ENCODE data around the gene TM7SF2.

Gene TM7SF2

DNA sequence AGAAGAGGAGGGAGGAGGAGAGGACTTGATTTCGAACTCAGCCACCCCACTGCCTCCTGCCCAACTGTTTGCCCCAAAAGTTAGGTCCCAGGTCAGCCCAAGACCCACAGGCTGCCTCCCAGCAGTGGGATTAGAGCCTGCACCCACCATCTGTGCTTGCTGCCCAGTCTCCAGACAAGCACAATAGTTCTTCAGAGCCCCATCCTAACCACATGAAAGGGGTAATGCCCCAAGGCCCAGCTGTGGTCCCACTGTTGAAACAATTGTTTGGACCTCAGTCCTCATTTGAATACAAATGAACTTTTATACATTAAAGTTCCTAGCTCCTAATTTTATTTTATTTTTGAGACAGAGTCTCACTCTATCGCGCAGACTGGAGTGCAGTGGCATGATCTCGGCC lies 21.0 kb upstream of the TM7SF2 start:
- Histone ChIP-seq H3K4me3 (ENCODE audit: low read length in 2 of 2) (no peak overlapping the region), H3K4me1 (ENCODE audit: control insufficient read depth, insufficient read depth, low read length) (peaks cover 2% of the 10 kb centered on the region), H3K27ac (ENCODE audit: low read length) (no peak overlapping the region), H3K27me3 (ENCODE audit: control insufficient read depth in 1 of 2, insufficient read depth in 2 of 2, low read length in 2 of 2) (no peaks in the 10 kb centered on the region), H3K9ac (ENCODE audit: low read length in 2 of 2) (no peak overlapping the region), H3K9me3 (ENCODE audit: control insufficient read depth in 2 of 2, low read length in 2 of 2) (no peaks in the 10 kb centered on the region), H3K36me3 (ENCODE audit: control insufficient read depth in 2 of 2, insufficient read depth in 2 of 2, low read length in 2 of 2) (peaks cover 23 to 31% of the 10 kb centered on the region in 2 donors)

DNA sequence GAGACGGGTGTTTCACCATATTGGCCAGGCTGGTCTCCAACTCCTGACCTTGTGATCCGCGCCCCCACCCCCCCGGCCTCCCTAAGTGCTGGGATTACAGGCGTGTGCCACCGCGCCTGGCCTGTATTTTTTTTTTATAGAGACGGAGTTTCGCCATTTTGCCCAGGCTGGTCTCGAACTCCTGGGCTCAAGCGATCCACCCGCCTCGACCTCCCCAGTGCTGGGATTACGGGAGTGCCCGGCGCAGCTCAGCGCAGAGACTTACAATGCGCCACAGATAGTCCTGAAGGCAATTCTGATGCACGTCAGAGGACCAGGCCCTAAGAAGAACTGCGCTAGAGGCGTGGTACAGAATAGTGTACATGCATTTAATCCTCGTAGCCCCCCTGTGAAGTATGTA lies 16.2 kb upstream of the TM7SF2 start:
- Histone ChIP-seq H3K9me3 (ENCODE audit: control insufficient read depth in 2 of 2, low read length in 2 of 2) (no peaks in the 10 kb centered on the region), H3K36me3 (ENCODE audit: control insufficient read depth in 2 of 2, insufficient read depth in 2 of 2, low read length in 2 of 2) (peaks cover 0 to 5% of the 10 kb centered on the region in 2 donors), H3K27ac (ENCODE audit: low read length) (peak overlapping the region; percentile 75), H3K4me3 (ENCODE audit: low read length in 2 of 2) (peak overlapping the region; percentile 75 to 85), H3K9ac (ENCODE audit: low read length in 2 of 2) (peak overlapping the region; percentile 80 to 82), H3K4me1 (ENCODE audit: control insufficient read depth, insufficient read depth, low read length) (peaks cover 10% of the 10 kb centered on the region), H3K27me3 (ENCODE audit: control insufficient read depth in 1 of 2, insufficient read depth in 2 of 2, low read length in 2 of 2) (no peaks in the 10 kb centered on the region)

DNA sequence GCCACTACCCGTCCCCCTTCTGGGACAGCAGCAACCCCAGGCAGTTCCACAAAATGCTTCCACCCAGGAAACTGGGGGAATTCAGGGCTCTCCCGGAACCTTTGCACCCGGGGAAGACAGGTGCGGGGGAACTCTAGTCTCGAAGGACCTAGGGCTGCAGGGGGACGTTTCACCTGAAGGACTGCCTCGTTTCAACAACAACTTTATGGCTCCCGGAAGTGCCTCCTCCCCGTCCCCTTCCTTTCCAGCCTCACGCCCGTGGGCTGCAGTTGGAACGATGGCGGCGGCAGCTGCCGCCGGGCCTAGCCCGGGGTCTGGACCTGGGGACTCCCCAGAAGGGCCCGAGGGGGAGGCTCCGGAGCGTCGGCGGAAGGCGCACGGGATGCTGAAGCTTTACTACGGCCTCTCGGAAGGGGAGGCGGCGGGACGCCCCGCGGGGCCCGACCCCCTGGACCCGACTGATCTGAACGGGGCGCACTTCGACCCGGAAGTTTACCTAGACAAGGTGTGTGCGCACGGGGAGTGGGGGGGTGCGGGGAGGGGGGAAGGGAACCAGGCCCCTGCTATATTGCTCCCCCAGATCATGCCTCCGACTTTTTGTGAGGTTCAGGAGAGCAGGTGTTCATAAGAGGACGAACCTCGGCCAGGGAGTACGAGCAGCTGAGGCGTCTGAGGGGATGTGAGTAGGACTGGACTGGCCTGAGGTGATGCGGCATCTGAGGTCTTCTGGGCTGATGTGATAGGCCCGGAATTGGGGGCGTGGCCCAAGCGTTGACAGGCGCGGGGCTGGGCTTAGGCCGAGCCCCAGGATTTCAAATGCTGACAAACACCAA lies 15.5 kb upstream of the TM7SF2 start, which contains the start of gene VPS51:
Gene VPS51, plus strand, starts transcription at position 241 of the 833 bp plus-strand sequence. Its CDS starts 37 bp downstream, at position 278.
- no peaks in the 10 kb centered on the region for H3K9me3 ChIP-seq (ENCODE audit: control insufficient read depth in 2 of 2, low read length in 2 of 2)
- H3K4me1 ChIP-seq (ENCODE audit: control insufficient read depth, insufficient read depth, low read length): peaks cover 10% of the 10 kb centered on the region
- H3K27me3 ChIP-seq (ENCODE audit: control insufficient read depth in 1 of 2, insufficient read depth in 2 of 2, low read length in 2 of 2): no peaks in the 10 kb centered on the region
- peak within 1 kb of the TSS; percentile 75 to 85 for H3K4me3 ChIP-seq (ENCODE audit: low read length in 2 of 2)
- H3K27ac ChIP-seq (ENCODE audit: low read length): peak within 1 kb of the TSS; percentile 75
- H3K9ac ChIP-seq (ENCODE audit: low read length in 2 of 2): peak within 1 kb of the TSS; percentile 80 to 82
- peaks cover 0 to 5% of the 10 kb centered on the region in 2 donors for H3K36me3 ChIP-seq (ENCODE audit: control insufficient read depth in 2 of 2, insufficient read depth in 2 of 2, low read length in 2 of 2)

DNA sequence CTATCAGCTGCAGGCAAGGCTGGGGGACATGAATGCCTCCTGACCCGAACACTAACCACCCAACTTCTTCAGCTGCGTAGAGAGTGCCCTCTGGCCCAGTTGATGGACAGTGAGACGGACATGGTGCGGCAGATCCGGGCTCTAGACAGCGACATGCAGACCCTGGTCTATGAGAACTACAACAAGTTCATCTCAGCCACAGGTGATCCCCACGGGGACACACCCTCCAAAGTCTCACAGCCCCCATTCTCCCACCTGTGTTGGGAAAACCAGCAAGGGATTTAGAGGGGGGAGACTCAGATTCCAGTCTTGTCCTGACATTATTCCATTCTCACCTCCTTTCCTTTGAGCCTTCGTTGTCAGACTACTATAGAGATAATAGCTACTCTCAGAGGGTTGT lies 14.7 kb upstream of the TM7SF2 start:
- Histone ChIP-seq H3K27ac (ENCODE audit: low read length) (peak overlapping the region; percentile 75), H3K9me3 (ENCODE audit: control insufficient read depth in 2 of 2, low read length in 2 of 2) (no peaks in the 10 kb centered on the region), H3K4me3 (ENCODE audit: low read length in 2 of 2) (peak overlapping the region; percentile 75 to 85)

DNA sequence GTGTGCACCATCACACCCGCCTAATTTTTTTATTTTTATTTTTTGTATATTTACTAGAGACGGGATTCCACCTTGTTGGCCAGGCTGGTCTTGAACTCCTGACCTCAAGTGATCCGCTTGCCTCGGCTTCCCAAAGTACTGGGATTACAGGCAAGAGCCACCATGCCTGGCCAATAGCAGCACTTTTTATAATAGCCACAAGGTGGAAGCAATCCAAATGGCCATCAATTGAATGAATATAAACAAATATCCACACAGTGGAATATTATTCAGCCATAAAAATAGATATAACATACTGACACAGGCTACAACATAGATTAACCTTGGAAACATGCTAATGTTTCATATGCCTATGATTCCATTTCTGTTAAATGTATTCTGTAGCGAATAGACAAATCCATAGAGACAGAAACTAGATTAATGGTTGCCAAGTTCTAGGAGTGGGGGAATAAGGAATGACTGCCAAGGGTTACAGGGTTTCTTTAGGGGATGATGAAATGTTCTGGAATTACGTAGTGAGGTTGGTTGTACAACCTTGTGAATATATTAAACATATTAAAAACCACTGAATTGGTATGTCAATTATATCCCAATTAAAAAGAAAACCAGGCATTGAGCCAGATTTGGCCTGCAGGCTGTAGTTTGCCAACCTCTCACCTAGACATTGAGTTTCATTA lies 10.9 kb upstream of the TM7SF2 start:
- no peaks in the 10 kb centered on the region for H3K27me3 ChIP-seq (ENCODE audit: control insufficient read depth in 1 of 2, insufficient read depth in 2 of 2, low read length in 2 of 2)
- H3K36me3 ChIP-seq (ENCODE audit: control insufficient read depth in 2 of 2, insufficient read depth in 2 of 2, low read length in 2 of 2): peaks cover 5 to 9% of the 10 kb centered on the region in 2 donors
- peaks cover 9% of the 10 kb centered on the region for H3K4me1 ChIP-seq (ENCODE audit: control insufficient read depth, insufficient read depth, low read length)
- no peak overlapping the region for H3K4me3 ChIP-seq (ENCODE audit: low read length in 2 of 2)
- H3K9ac ChIP-seq (ENCODE audit: low read length in 2 of 2): no peak overlapping the region
- no peaks in the 10 kb centered on the region for H3K9me3 ChIP-seq (ENCODE audit: control insufficient read depth in 2 of 2, low read length in 2 of 2)
- H3K27ac ChIP-seq (ENCODE audit: low read length): no peak overlapping the region

More for the DNA sequence above, 14.7 kb upstream of the TM7SF2 start:
- peaks cover 0 to 5% of the 10 kb centered on the region in 2 donors for H3K36me3 ChIP-seq (ENCODE audit: control insufficient read depth in 2 of 2, insufficient read depth in 2 of 2, low read length in 2 of 2)
- peaks cover 10% of the 10 kb centered on the region for H3K4me1 ChIP-seq (ENCODE audit: control insufficient read depth, insufficient read depth, low read length)
- H3K9ac ChIP-seq (ENCODE audit: low read length in 2 of 2): peak overlapping the region; percentile 23 to 66
- no peaks in the 10 kb centered on the region for H3K27me3 ChIP-seq (ENCODE audit: control insufficient read depth in 1 of 2, insufficient read depth in 2 of 2, low read length in 2 of 2)

DNA sequence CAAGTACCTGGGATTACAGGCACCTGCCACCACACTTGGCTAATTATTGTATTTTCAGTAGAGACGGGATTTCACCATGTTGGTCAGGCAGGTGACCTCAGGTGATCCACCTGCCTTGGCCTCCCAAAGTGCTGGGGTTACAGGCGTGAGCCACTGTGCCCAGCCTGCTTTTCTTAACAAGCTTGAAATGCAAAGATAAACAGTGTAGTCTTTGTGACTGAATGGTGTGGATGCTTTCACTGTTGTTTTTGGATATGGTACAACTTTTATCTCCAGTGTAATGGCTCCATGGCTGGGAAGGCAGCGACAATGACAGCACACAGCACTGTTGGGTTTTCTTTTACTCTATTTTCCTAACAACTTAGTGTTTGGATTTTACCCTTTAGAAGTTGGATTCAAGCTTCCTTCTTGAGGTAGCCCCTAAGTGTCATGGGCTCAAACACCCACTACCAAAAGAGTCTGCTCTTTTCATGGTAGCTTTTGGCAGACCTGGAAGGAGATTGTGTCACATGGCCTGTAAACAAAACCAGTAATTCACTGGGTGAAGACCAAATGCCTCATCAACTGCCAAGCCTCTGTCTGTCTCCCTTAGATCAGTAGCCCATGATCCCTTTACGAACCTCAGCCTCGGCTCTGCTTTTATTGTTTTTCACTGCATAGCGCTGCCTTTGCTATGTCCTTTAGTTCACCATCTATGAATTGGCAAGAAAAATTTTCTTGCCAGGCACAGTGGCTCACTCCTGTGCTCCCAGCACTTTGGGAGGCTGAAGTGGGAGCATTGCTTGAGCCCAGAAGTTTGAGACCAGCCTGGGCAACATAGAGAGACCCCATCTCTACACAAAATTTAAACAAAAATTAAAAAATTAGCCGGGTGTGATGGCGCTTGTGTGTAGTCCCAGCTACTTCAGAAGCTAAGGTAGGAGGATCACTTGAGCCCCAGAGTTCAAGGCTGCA lies 9.3 kb upstream of the TM7SF2 start:
- H3K9ac ChIP-seq (ENCODE audit: low read length in 2 of 2): no peak overlapping the region

DNA sequence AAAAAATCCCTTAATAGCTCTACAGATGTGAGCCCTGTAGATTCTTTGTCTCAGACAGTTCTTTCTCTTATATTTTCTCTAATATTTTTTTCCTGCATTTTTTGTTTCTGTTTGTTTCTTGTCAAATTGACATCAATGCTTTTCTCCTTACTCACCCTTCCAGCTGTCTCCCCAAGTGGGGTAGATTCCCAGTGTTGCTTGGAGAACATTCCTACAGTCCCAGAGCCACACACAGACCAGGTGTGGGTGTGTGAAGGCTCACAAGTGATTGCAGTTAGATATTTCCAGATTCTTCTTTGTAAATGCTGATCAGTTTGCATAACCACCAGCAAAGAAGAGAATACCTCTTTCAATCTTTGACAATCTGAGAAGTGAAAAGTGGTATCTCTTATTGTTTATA lies 8.2 kb upstream of the TM7SF2 start:
- Histone ChIP-seq H3K4me3 (ENCODE audit: low read length in 2 of 2) (no peak overlapping the region), H3K27ac (ENCODE audit: low read length) (no peak overlapping the region), H3K9ac (ENCODE audit: low read length in 2 of 2) (no peak overlapping the region), H3K36me3 (ENCODE audit: control insufficient read depth in 2 of 2, insufficient read depth in 2 of 2, low read length in 2 of 2) (peaks cover 5 to 12% of the 10 kb centered on the region in 2 donors), H3K9me3 (ENCODE audit: control insufficient read depth in 2 of 2, low read length in 2 of 2) (no peaks in the 10 kb centered on the region), H3K27me3 (ENCODE audit: control insufficient read depth in 1 of 2, insufficient read depth in 2 of 2, low read length in 2 of 2) (no peaks in the 10 kb centered on the region), H3K4me1 (ENCODE audit: control insufficient read depth, insufficient read depth, low read length) (peaks cover 3% of the 10 kb centered on the region)

More for the DNA sequence above, 9.3 kb upstream of the TM7SF2 start:
- no peak overlapping the region for H3K27ac ChIP-seq (ENCODE audit: low read length)
- H3K4me3 ChIP-seq (ENCODE audit: low read length in 2 of 2): no peak overlapping the region
- H3K36me3 ChIP-seq (ENCODE audit: control insufficient read depth in 2 of 2, insufficient read depth in 2 of 2, low read length in 2 of 2): peaks cover 5 to 9% of the 10 kb centered on the region in 2 donors
- H3K27me3 ChIP-seq (ENCODE audit: control insufficient read depth in 1 of 2, insufficient read depth in 2 of 2, low read length in 2 of 2): no peaks in the 10 kb centered on the region
- no peaks in the 10 kb centered on the region for H3K9me3 ChIP-seq (ENCODE audit: control insufficient read depth in 2 of 2, low read length in 2 of 2)
- peaks cover 3% of the 10 kb centered on the region for H3K4me1 ChIP-seq (ENCODE audit: control insufficient read depth, insufficient read depth, low read length)

DNA sequence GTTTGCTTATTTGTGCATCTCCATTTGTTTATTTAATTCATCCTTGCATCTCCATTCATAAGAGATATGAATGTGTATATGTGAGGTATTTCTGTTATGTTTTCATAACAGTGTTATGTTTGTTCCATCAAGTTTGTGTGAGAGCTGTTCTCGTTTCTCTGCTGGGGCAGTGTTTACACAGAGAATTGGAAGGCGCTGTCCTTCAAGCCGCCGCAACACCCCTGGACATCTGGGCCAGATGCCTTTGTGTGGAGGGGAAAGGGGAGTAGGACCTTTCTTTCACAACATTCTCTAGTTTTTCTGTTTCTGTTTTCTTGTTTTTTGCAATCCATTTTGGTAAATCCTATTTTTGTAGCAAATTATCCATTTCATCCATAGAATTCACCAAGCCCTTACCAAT lies 7.0 kb upstream of the TM7SF2 start:
- no peak overlapping the region for H3K9ac ChIP-seq (ENCODE audit: low read length in 2 of 2)
- H3K4me1 ChIP-seq (ENCODE audit: control insufficient read depth, insufficient read depth, low read length): peaks cover 3% of the 10 kb centered on the region
- H3K27ac ChIP-seq (ENCODE audit: low read length): no peak overlapping the region
- H3K27me3 ChIP-seq (ENCODE audit: control insufficient read depth in 1 of 2, insufficient read depth in 2 of 2, low read length in 2 of 2): no peaks in the 10 kb centered on the region
- no peaks in the 10 kb centered on the region for H3K9me3 ChIP-seq (ENCODE audit: control insufficient read depth in 2 of 2, low read length in 2 of 2)
- H3K4me3 ChIP-seq (ENCODE audit: low read length in 2 of 2): no peak overlapping the region
- peaks cover 11 to 20% of the 10 kb centered on the region in 2 donors for H3K36me3 ChIP-seq (ENCODE audit: control insufficient read depth in 2 of 2, insufficient read depth in 2 of 2, low read length in 2 of 2)

DNA sequence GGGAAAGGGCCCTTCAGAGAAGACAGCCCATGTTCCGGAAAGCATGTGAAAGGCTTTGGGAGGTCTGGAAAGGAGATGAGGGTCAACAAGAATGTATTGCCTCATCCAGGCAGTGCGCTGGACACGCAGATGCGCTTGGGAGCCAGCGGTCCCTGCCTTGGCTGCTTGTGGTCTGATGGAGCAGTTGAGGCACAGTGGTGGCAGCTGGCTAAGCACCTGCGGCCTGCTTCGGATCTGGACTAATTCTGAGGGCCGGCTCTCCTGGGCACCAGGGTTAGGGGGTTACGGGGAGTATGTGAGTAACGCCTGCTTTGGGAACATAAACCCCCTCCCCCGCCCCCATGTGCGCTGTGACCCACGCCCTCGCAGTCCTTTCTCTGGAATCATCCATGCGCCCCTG lies 4.6 kb upstream of the TM7SF2 start:
- Histone ChIP-seq H3K9me3 (ENCODE audit: control insufficient read depth in 2 of 2, low read length in 2 of 2) (no peaks in the 10 kb centered on the region), H3K9ac (ENCODE audit: low read length in 2 of 2) (no peak overlapping the region), H3K27ac (ENCODE audit: low read length) (no peak overlapping the region), H3K4me3 (ENCODE audit: low read length in 2 of 2) (no peak overlapping the region), H3K27me3 (ENCODE audit: control insufficient read depth in 1 of 2, insufficient read depth in 2 of 2, low read length in 2 of 2) (no peaks in the 10 kb centered on the region), H3K4me1 (ENCODE audit: control insufficient read depth, insufficient read depth, low read length) (peaks cover 21% of the 10 kb centered on the region), H3K36me3 (ENCODE audit: control insufficient read depth in 2 of 2, insufficient read depth in 2 of 2, low read length in 2 of 2) (peaks cover 11 to 20% of the 10 kb centered on the region in 2 donors)

Data from stomach smooth muscle (tissue), 2 donors.